ENCODE measurements around the gene GRM8.

DNA sequence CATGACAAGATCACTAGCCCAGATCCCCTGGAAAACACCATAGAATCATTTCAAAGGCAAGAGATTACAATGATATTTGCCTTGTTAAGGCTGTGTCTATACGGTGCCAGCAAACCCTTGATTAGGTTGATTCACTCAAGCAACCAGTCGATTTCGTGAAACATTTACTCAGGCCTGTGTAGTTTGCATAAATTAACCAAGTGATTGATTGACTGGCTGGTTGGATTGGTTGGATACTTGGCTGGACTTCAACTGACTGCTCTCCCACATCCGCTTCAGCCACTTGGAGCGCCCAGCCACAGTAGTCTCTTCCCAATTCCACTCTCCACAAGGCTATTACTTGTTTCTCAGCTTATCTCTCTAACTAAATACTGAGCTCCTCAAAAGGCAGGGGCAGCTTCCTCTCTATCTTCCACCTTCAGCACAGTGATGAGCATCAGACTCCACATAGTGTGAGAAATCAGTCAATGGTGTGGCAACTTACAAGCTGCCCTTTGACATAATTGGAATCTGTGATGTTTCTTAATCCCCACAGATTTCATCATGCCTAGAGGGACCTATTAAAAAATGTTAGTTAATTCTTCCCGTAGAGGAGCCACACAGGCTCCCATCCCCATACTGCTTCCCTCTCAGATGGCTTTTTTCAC, 217.4 kb downstream of the GRM8 start:
- TF ChIP-seq, protein P1, sequence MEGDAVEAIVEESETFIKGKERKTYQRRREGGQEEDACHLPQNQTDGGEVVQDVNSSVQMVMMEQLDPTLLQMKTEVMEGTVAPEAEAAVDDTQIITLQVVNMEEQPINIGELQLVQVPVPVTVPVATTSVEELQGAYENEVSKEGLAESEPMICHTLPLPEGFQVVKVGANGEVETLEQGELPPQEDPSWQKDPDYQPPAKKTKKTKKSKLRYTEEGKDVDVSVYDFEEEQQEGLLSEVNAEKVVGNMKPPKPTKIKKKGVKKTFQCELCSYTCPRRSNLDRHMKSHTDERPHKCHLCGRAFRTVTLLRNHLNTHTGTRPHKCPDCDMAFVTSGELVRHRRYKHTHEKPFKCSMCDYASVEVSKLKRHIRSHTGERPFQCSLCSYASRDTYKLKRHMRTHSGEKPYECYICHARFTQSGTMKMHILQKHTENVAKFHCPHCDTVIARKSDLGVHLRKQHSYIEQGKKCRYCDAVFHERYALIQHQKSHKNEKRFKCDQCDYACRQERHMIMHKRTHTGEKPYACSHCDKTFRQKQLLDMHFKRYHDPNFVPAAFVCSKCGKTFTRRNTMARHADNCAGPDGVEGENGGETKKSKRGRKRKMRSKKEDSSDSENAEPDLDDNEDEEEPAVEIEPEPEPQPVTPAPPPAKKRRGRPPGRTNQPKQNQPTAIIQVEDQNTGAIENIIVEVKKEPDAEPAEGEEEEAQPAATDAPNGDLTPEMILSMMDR (conservative IDR thresholded peaks at IDR 0.05; ENCODE audit: low read depth, low read length): no peak
- no peak for TF ChIP-seq EZH2 (IDR thresholded peaks at IDR 0.05; ENCODE audit: borderline replicate concordance, low read depth, low read length, poor library complexity, severe bottlenecking)
